Measurements from ENCODE around the gene CD300LB.

CD300LB gene

GRCh38 chr17:74549343-74549742 is 18.1 kb upstream of the CD300LB start:
- no peak for DNase-seq (ENCODE audit: low read depth, low spot score)

GRCh38 chr17:74547736-74548135 is 16.5 kb upstream of the CD300LB start:
- DNase-seq (ENCODE audit: low read depth, low spot score) = no peak

GRCh38 chr17:74547264-74547663 is 16.0 kb upstream of the CD300LB start:
- no peak for DNase-seq (ENCODE audit: low read depth, low spot score)

- no peak for DNase-seq (ENCODE audit: low read depth, low spot score)
Observed at GRCh38 chr17:74546586-74546985, 15.3 kb upstream of the CD300LB start.

- no peak for DNase-seq (ENCODE audit: low read depth, low spot score)
Observed at GRCh38 chr17:74545843-74546230, 14.6 kb upstream of the CD300LB start, which contains the start of gene CD300C. Gene CD300C, minus strand, starts transcription at chr17:74546115. Its CDS starts 333 bp downstream, at chr17:74545782.

GRCh38 chr17:74544991-74545842 is 13.9 kb upstream of the CD300LB start:
- no peak for DNase-seq (ENCODE audit: low read depth, low spot score)

- DNase-seq (ENCODE audit: low read depth, low spot score) = no peak
Observed at GRCh38 chr17:74543891-74544760, 12.9 kb upstream of the CD300LB start.

- DNase-seq (ENCODE audit: low read depth, low spot score) = no peak
Observed at GRCh38 chr17:74543406-74543805, 12.1 kb upstream of the CD300LB start.

GRCh38 chr17:74542727-74543383 is 11.6 kb upstream of the CD300LB start:
- no peak for DNase-seq (ENCODE audit: low read depth, low spot score)

- no peak for DNase-seq (ENCODE audit: low read depth, low spot score)
Observed at GRCh38 chr17:74542166-74542565, 10.9 kb upstream of the CD300LB start.

GRCh38 chr17:74541176-74542111 is 10.2 kb upstream of the CD300LB start:
- no peak for DNase-seq (ENCODE audit: low read depth, low spot score)

GRCh38 chr17:74539281-74539820 is 8.1 kb upstream of the CD300LB start:
- DNase-seq (ENCODE audit: low read depth, low spot score) = no peak

GRCh38 chr17:74536890-74537289 is 5.6 kb upstream of the CD300LB start:
- DNase-seq (ENCODE audit: low read depth, low spot score) = no peak

GRCh38 chr17:74532115-74532514 is 840 bp upstream of the CD300LB start:
- no peak for DNase-seq (ENCODE audit: low read depth, low spot score)

GRCh38 chr17:74530831-74531150 is 484 bp downstream of the CD300LB start:
- DNase-seq (ENCODE audit: low read depth, low spot score) = no peak

- no peak for DNase-seq (ENCODE audit: low read depth, low spot score)
Observed at GRCh38 chr17:74529243-74529642, 2.0 kb downstream of the CD300LB start.

GRCh38 chr17:74528491-74529199 is 2.6 kb downstream of the CD300LB start:
- no peak for DNase-seq (ENCODE audit: low read depth, low spot score)

- no peak for DNase-seq (ENCODE audit: low read depth, low spot score)
Observed at GRCh38 chr17:74527756-74528155, 3.5 kb downstream of the CD300LB start.

GRCh38 chr17:74527081-74527480 is 4.2 kb downstream of the CD300LB start:
- DNase-seq (ENCODE audit: low read depth, low spot score) = no peak

GRCh38 chr17:74526681-74527080 is 4.6 kb downstream of the CD300LB start:
- no peak for DNase-seq (ENCODE audit: low read depth, low spot score)
